H1 (cell line): ENCODE data around the gene INO80.

Experiments used
- BRCA1 ChIP-seq: IDR thresholded peaks from 2 replicates; pipeline ENCODE4 v1.6.1; 2012; ENCODE audit warnings: low read depth, low read length, improper control_type of control experiment
- EP300 ChIP-seq, 2 experiments: IDR thresholded peaks; 1 replicate in 1 of 2; 2 replicates in 1 of 2; pipeline ENCODE4 v1.6.1; 2011 to 2012; ENCODE audit warnings: low read depth in 2 of 2, low read length in 2 of 2, mild to moderate bottlenecking in 2 of 2, borderline replicate concordance in 1 of 2, inconsistent platforms in 1 of 2, moderate library complexity in 1 of 2
- FOSL1 ChIP-seq: IDR thresholded peaks from 2 replicates; pipeline ENCODE4 v1.6.1; 2011; ENCODE audit warnings: mild to moderate bottlenecking, low read depth, low read length, moderate library complexity; ENCODE audit not compliant: insufficient read depth
- JUND ChIP-seq: IDR thresholded peaks from 2 replicates; pipeline ENCODE4 v1.6.1; 2011; ENCODE audit warnings: mild to moderate bottlenecking, improper control_type of control experiment, low read length
- POLR2A ChIP-seq, 2 experiments: IDR thresholded peaks; 1 replicate in 1 of 2; 2 replicates in 1 of 2; pipeline ENCODE4 v1.6.1; 2011; ENCODE audit warnings: low read depth in 2 of 2, low read length in 2 of 2, mild to moderate bottlenecking in 2 of 2; ENCODE audit errors: control extremely low read depth in 1 of 2
- POU5F1 ChIP-seq: IDR thresholded peaks from 2 replicates; pipeline ENCODE4 v1.6.1; 2011; ENCODE audit warnings: low read depth, mild to moderate bottlenecking, low read length, moderate library complexity
- SP1 ChIP-seq: IDR thresholded peaks from 2 replicates; pipeline ENCODE4 v1.6.1; 2011; ENCODE audit warnings: low read depth, low read length
- SUZ12 ChIP-seq: fragments of 200-600 bp; sonication (generic); IDR thresholded peaks from 2 replicates; pipeline ENCODE4 v1.6.1; 2012; ENCODE audit warnings: mild to moderate bottlenecking, inconsistent platforms, low read length, moderate library complexity, mixed read lengths
- TAF1 ChIP-seq: IDR thresholded peaks from 2 replicates; pipeline ENCODE4 v1.6.1; 2011; ENCODE audit warnings: mild to moderate bottlenecking, low read depth, low read length
- YY1 ChIP-seq: IDR thresholded peaks from 2 replicates; pipeline ENCODE4 v1.6.1; 2011; ENCODE audit warnings: low read depth, mild to moderate bottlenecking, low read length
- ZNF274 ChIP-seq: IDR thresholded peaks from 2 replicates; pipeline ENCODE4 v1.7.0; 2012; ENCODE audit warnings: low read length, borderline replicate concordance; ENCODE audit errors: extremely low read depth
- TF ChIP-seq, protein P1 (sequence below), 3 experiments: IDR thresholded peaks; 1 replicate in 2 of 3; 2 replicates in 1 of 3; pipeline versions ENCODE4 v1.5.1 to v1.6.1; 2011; ENCODE audit warnings: low read length in 3 of 3, mild to moderate bottlenecking in 3 of 3, inconsistent platforms in 2 of 3, low read depth in 1 of 3, moderate library complexity in 1 of 3; ENCODE audit not compliant: insufficient read depth in 1 of 3; ENCODE audit errors: control extremely low read depth in 1 of 3
- TF ChIP-seq, protein P2 (sequence below): IDR thresholded peaks from 2 replicates; pipeline ENCODE4 v1.6.1; 2012; ENCODE audit warnings: low read length, inconsistent platforms

DNA sequence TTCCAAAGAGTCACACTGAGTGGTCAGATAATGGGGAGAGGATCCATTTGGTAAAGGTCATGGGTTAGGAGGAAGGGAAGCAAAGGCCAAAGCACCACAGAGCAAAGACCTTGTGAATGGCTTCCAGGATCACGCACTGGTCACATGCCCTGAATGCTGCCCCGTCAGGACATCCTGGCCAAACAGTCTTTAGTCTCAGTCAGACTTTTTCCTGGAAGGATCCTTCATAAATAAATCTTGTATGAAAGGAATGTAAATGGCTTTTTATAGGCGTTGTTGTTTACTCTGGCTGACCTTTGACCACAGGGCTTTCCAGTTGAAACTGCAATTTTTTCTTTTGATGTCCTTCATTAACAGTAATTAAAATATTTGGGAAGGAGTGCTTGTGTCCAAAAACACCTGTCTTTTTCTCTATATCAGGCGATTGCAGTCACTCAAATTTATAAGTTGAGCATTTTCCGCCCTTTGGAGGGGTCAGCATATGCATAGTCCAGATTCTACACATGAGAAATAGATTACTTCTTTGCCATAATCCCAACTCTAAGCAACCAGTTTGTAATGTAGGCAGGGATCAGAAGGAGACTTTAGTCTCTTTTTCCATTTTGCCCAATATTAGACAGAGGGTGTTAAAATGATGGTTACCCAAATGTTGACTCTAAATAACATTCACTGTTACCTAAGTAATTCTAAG is 114.4 kb downstream of the INO80 start:
- no peak for TF ChIP-seq POLR2A (IDR thresholded peaks at IDR 0.05; ENCODE audit: control extremely low read depth in 1 of 2, low read depth in 2 of 2, low read length in 2 of 2)
- TF ChIP-seq, protein P1, sequence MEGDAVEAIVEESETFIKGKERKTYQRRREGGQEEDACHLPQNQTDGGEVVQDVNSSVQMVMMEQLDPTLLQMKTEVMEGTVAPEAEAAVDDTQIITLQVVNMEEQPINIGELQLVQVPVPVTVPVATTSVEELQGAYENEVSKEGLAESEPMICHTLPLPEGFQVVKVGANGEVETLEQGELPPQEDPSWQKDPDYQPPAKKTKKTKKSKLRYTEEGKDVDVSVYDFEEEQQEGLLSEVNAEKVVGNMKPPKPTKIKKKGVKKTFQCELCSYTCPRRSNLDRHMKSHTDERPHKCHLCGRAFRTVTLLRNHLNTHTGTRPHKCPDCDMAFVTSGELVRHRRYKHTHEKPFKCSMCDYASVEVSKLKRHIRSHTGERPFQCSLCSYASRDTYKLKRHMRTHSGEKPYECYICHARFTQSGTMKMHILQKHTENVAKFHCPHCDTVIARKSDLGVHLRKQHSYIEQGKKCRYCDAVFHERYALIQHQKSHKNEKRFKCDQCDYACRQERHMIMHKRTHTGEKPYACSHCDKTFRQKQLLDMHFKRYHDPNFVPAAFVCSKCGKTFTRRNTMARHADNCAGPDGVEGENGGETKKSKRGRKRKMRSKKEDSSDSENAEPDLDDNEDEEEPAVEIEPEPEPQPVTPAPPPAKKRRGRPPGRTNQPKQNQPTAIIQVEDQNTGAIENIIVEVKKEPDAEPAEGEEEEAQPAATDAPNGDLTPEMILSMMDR (IDR thresholded peaks at IDR 0.05; ENCODE audit: control extremely low read depth in 1 of 3, insufficient read depth in 1 of 3, low read depth in 1 of 3, low read length in 3 of 3): no peak
- no peak for TF ChIP-seq ZNF274
- TF ChIP-seq SUZ12: no peak
- TF ChIP-seq, protein P2, sequence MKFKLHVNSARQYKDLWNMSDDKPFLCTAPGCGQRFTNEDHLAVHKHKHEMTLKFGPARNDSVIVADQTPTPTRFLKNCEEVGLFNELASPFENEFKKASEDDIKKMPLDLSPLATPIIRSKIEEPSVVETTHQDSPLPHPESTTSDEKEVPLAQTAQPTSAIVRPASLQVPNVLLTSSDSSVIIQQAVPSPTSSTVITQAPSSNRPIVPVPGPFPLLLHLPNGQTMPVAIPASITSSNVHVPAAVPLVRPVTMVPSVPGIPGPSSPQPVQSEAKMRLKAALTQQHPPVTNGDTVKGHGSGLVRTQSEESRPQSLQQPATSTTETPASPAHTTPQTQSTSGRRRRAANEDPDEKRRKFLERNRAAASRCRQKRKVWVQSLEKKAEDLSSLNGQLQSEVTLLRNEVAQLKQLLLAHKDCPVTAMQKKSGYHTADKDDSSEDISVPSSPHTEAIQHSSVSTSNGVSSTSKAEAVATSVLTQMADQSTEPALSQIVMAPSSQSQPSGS: no peak
- no peak for TF ChIP-seq TAF1
- no peak for TF ChIP-seq BRCA1
- no peak for TF ChIP-seq SP1
- no peak for TF ChIP-seq JUND
- TF ChIP-seq FOSL1: no peak
- no peak for TF ChIP-seq YY1
- no peak for TF ChIP-seq EP300 (IDR thresholded peaks at IDR 0.05; ENCODE audit: borderline replicate concordance in 1 of 2, low read depth in 2 of 2, low read length in 2 of 2)
- TF ChIP-seq POU5F1: no peak
